Thoracic aorta (tissue), 2 donors: ENCODE results near the gene WDR49. TPM values are rescaled to one million over a fixed set of nuclear protein-coding genes. Genes with fewer than 3 reads are reported as not detected.

ENCODE experiments used
- ATAC-seq: fragments of 150-250 bp; one replicate; pipeline ENCODE4 v1.8.0; 2017; ENCODE audit warnings: low read depth; ENCODE audit not compliant: insufficient number of reproducible peaks, low FRiP score
- DNase-seq: peaks from one replicate; pipeline ENCODE4 v3.0.0-alpha.2; 2020; ENCODE audit warnings: low spot score
- H3K27ac ChIP-seq, 2 donors: fragments of 200-600 bp; sonication (generic); 1 replicate in 1 of 2; 2 replicates in 1 of 2; pipeline ENCODE4 v1.5.1; 2016; ENCODE audit warnings: mild to moderate bottlenecking in 2 of 2, moderate library complexity in 2 of 2
- H3K27me3 ChIP-seq: fragments of 200-600 bp; sonication (generic); replicated peaks from 2 replicates; pipeline ENCODE4 v1.6.0; 2016; ENCODE audit warnings: mild to moderate bottlenecking; ENCODE audit not compliant: insufficient read depth
- H3K36me3 ChIP-seq: fragments of 200-600 bp; sonication (generic); one replicate; pipeline ENCODE4 v1.5.1; 2016
- H3K4me1 ChIP-seq, 2 donors: fragments of 200-600 bp; sonication (generic); 1 replicate in 1 of 2; 2 replicates in 1 of 2; pipeline versions ENCODE4 v1.5.1 to v1.6.0; 2016; ENCODE audit warnings: low read depth in 2 of 2, mild to moderate bottlenecking in 1 of 2; ENCODE audit not compliant: control insufficient read depth in 1 of 2
- H3K4me3 ChIP-seq: fragments of 200-600 bp; sonication (generic); 2 replicates; pipeline ENCODE4 v1.5.1; 2016; ENCODE audit warnings: mild to moderate bottlenecking
- H3K9me3 ChIP-seq: fragments of 200-600 bp; sonication (generic); 2 replicates; pipeline ENCODE4 v1.5.1; 2016
- total RNA-seq, 2 donors: library from RNA; depleted of rRNA; stranded (reverse); fragments of >200 nt; gene quantifications; one replicate each; pipeline versions ENCODE4 v1.1.0 to v1.2.3, GENCODE V29; 2016
- TF ChIP-seq, protein P1 (sequence below): fragments of 200-600 bp; sonication (generic); IDR thresholded peaks from one replicate; pipeline ENCODE4 v1.5.1; 2019; ENCODE audit warnings: antibody characterized with exemption

WDR49 gene
- total RNA-seq, 2 donors from 2014 or later, result 0.41 to 0.63 TPM

DNA sequence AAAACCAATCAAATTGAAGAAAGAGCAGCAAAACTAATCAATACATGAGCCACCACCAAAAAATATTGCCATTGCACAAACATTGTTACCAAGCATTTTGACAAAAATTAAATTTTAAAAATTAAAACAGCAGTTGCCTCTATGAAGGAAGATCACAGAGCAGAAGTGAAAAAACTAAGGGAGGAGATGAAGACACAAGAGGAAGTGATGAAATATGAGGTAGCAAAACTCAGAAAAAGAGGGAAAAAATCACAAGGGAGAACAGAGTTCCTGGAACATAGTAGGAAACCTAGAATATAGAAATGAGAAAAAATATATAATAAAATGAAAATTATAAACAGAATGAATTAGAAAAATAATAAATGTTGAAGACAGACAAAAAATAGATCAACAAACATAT lies 172.6 kb downstream of the WDR49 start:
- Histone ChIP-seq H3K9me3 (no peaks in the 10 kb centered on the region), H3K27ac (no peak overlapping the region), H3K4me3 (no peak overlapping the region), H3K4me1 (no peaks in the 10 kb centered on the region), H3K27me3 (no peaks in the 10 kb centered on the region), H3K36me3 (no peaks in the 10 kb centered on the region)
- TF ChIP-seq, protein P1, sequence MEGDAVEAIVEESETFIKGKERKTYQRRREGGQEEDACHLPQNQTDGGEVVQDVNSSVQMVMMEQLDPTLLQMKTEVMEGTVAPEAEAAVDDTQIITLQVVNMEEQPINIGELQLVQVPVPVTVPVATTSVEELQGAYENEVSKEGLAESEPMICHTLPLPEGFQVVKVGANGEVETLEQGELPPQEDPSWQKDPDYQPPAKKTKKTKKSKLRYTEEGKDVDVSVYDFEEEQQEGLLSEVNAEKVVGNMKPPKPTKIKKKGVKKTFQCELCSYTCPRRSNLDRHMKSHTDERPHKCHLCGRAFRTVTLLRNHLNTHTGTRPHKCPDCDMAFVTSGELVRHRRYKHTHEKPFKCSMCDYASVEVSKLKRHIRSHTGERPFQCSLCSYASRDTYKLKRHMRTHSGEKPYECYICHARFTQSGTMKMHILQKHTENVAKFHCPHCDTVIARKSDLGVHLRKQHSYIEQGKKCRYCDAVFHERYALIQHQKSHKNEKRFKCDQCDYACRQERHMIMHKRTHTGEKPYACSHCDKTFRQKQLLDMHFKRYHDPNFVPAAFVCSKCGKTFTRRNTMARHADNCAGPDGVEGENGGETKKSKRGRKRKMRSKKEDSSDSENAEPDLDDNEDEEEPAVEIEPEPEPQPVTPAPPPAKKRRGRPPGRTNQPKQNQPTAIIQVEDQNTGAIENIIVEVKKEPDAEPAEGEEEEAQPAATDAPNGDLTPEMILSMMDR, result no peak
- no peak for ATAC-seq
- DNase-seq, result no peak

DNA sequence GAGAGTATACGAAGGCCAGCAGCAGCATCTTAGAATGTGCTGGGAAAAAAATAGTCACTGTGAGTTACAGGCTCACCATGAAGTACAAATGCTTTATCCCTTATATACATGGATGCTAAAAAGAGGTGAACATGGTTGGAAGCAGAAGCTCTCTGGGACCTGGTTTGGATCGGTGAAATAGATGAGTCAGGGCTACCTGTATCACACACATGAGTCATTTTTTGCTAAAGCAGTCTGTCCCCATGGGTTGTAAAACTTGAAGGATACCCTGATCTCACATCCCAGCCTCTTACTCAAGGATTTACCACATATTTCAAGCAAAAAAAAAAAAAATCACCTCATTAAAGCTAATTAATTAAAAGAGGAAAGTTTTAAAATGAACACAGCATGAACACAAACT lies 173.0 kb downstream of the WDR49 start:
- Histone ChIP-seq H3K36me3 (no peaks in the 10 kb centered on the region), H3K27ac (no peak overlapping the region), H3K9me3 (no peaks in the 10 kb centered on the region), H3K4me3 (no peak overlapping the region), H3K27me3 (no peaks in the 10 kb centered on the region), H3K4me1 (no peaks in the 10 kb centered on the region)
- no peak for DNase-seq
- TF ChIP-seq, protein P1, result no peak
- no peak for ATAC-seq

DNA sequence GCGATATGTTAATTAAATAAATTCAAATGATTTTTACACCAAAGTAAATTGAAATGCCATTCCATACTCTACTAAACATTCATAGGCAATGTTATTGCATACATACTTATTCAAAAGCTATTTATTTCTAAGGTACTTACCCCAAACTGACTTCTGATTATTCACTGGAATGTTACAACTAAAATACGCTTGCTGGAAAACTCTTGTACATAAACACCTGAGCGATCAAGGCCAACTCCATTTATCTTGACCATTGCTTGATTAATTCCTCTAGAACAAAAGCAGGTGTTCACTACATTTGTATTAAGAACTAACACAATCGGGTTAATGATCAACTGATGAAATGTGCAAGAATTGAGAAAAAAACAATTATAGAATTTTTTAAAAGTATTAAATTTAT lies 179.9 kb downstream of the WDR49 start, which contains the start of gene SERPINI2:
Gene SERPINI2 (minus strand): TSS at position 180 of the 400 bp plus-strand sequence. CDS start 2,208 bp downstream, outside the sequence.
- TF ChIP-seq, protein P1, result no peak
- H3K36me3 ChIP-seq, result no peaks in the 10 kb centered on the region
- ATAC-seq, result no peak

DNA sequence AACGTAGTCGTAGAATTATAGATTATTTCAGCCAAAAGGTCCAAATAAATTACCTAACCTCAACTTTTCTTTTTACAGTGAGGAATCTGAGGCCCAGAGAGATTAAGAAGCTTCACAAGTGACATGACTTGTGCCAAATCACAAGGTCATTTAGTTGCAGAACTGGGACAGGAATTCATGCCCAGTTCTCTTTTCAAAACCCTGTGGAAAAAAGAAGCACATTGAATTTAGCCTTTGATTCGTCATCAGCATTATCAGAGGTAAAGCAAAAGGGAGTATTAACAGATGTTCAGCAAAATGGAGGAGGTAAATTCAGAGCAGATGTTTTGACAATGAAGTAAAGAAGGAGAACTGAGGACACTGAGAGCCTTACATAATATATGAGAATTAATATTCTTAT lies 184.4 kb downstream of the WDR49 start:
- TF ChIP-seq, protein P1, result no peak
- H3K4me1 ChIP-seq, result no peaks in the 10 kb centered on the region
- no peak overlapping the region for H3K4me3 ChIP-seq
- H3K9me3 ChIP-seq, result no peaks in the 10 kb centered on the region
- H3K27me3 ChIP-seq, result no peaks in the 10 kb centered on the region
- DNase-seq (no peak), ATAC-seq (no peak)
- no peak overlapping the region for H3K27ac ChIP-seq
- H3K36me3 ChIP-seq, result no peaks in the 10 kb centered on the region

More for the DNA sequence above, 179.9 kb downstream of the WDR49 start, which contains the start of gene SERPINI2:
- H3K4me3 ChIP-seq, result no peak within 1 kb of the TSS
- no peaks in the 10 kb centered on the region for H3K9me3 ChIP-seq
- no peaks in the 10 kb centered on the region for H3K27me3 ChIP-seq
- DNase-seq, result no peak
- no peaks in the 10 kb centered on the region for H3K4me1 ChIP-seq
- no peak within 1 kb of the TSS for H3K27ac ChIP-seq

DNA sequence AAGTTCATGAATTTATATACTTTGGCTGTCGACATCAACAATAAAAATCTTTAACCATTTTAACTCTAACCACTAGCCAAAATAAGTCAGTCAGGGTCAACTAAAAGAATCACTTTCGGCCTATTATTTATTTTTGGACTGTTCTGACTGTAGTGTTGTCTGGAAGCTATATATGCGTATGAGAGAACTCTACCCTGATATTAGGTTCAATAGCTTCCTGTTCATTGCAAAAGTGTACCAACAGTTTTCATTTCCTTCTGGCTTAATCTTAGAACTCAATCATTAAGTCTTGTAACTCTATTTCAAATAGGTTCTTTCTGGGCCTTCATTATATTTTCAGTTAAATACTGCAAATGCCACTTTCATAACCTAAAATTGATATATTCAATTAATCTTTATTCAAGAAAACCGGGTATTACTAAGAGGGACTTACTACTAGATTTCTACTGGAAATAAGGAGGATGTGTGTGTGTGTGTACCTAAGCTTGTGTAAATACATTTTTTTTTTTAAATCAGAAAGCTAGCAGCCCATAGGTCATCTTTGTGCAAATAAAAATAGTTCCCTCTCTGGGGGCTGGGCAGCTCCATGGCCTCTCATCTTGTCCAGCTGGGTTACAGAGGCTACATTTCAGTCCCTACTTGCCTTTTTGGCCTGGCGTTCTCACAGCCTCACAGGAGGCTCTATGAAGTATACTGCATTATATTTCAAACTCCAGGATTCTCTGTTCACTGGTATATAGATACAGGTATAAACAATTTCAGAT lies 185.7 kb downstream of the WDR49 start:
- Histone ChIP-seq H3K9me3 (no peaks in the 10 kb centered on the region), H3K27ac (no peak overlapping the region), H3K4me3 (no peak overlapping the region), H3K36me3 (no peaks in the 10 kb centered on the region), H3K27me3 (no peaks in the 10 kb centered on the region), H3K4me1 (no peaks in the 10 kb centered on the region)
- TF ChIP-seq, protein P1, result no peak
- DNase-seq (no peak), ATAC-seq (no peak)
